ENCODE measurements around the gene RNF121.

DNA sequence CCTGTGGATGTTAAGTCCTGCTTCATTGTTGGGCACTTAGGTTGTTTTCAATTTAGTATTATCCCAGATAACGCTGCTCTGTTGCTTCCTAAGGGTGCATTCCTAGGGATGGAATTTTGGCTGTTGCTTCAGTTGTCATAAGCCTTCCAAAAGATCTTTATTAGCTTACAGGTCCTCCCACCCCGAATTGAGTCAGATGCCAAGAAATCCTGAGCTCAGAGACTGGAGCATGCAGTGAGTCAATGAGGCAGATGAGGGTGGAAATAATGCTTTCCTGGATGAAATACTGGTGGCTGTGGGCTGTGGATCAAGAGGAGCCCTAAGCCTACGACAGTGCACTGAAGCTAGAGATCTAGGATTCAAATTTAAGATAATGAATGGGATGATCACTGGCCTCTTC is 59.2 kb downstream of the RNF121 start:
- TF ChIP-seq, protein P1, sequence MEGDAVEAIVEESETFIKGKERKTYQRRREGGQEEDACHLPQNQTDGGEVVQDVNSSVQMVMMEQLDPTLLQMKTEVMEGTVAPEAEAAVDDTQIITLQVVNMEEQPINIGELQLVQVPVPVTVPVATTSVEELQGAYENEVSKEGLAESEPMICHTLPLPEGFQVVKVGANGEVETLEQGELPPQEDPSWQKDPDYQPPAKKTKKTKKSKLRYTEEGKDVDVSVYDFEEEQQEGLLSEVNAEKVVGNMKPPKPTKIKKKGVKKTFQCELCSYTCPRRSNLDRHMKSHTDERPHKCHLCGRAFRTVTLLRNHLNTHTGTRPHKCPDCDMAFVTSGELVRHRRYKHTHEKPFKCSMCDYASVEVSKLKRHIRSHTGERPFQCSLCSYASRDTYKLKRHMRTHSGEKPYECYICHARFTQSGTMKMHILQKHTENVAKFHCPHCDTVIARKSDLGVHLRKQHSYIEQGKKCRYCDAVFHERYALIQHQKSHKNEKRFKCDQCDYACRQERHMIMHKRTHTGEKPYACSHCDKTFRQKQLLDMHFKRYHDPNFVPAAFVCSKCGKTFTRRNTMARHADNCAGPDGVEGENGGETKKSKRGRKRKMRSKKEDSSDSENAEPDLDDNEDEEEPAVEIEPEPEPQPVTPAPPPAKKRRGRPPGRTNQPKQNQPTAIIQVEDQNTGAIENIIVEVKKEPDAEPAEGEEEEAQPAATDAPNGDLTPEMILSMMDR (IDR thresholded peaks at IDR 0.05; ENCODE audit: low read depth, low read length, poor library complexity, severe bottlenecking), result no peak
- TF ChIP-seq EZH2phosphoT487 (IDR thresholded peaks at IDR 0.05; ENCODE audit: borderline replicate concordance, low read length), result no peak

Measured in DOHH2 (cell line).